Activated gamma-delta T cell (primary cell): ENCODE data around the gene HOXB5.

Source experiments
- DNase-seq: peaks from one replicate; lab custom pipeline; 2025; lab: John Stamatoyannopoulos, UW

The HOXB5 gene

GRCh38 chr17:48615963-48616716, 22.6 kb upstream of the HOXB5 start:
- DNase-seq: no peak

DNA sequence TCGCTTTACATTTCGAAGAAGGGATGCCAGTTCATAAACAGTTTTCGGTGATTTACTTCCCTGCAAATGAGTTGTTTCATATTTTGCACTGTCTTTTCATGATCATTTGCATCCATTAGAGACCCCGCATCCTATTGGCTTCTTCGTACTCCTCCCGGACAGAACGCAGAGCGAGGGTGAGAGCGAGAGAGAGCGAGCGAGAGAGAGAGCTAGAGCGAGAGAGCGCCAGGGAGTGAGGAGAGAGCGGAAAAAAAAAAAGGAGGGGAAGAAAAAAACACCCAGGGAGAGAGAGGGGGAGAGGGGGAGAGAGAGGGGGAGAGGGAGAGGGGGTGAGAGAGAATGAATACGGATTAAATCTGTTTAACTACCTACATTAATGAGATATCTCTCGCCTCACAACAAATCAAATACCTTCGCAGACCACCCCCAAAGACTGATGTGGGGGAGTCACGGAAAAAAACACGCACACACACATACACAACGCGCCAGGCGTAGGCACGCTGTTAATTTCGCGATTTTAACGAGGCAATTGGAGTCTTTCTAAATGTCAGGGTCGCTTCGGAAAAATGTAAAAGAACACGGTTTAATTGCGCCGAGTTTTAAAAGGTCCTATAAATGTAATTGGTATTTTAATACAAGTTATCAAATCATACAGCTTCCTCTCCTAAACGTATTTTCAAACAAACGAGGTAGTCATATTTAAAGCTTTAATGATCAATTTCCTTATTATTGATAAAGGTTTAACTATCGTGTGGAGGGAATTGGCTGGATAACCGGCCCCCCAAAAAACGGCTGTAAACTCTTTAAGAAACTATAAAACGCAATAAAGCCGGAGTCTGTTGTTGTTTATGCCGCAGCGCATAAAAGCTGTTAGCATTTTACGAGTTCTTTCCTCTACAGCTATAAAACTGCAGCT, 21.7 kb upstream of the HOXB5 start, which contains the start of gene HOXB8:
HOXB8 (minus strand) TSS at position 246 of the 916 bp plus-strand sequence. CDS start 588 bp downstream, outside the sequence.
- DNase-seq: no peak

- DNase-seq: no peak
Observed at GRCh38 chr17:48613862-48614694, 20.5 kb upstream of the HOXB5 start.

- no peak for DNase-seq
Observed at GRCh38 chr17:48612854-48613691, 19.5 kb upstream of the HOXB5 start.

DNA sequence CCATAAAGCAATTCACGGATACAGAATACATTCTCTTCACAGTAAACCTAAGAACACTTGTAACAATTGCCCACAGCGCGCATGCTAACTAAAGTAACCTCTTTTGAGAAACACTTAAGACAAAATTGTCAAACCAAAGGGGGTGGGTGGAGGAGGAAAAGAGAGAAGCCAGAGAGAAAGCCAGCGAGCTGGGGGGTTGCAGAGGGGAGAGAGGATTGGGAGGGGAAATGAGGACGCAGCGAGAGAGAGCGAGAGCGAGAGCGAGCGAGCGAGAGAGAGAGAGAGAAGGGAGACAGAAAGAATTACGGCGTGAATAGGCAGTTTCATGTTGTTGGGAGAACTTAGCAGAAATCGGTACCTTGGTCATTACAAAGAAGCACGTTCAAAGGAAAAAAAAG, 18.9 kb upstream of the HOXB5 start:
- DNase-seq: no peak

- DNase-seq: no peak
Observed at GRCh38 chr17:48611681-48612455, 18.3 kb upstream of the HOXB5 start.

- DNase-seq: no peak
Observed at GRCh38 chr17:48611213-48611612, 17.6 kb upstream of the HOXB5 start.

DNA sequence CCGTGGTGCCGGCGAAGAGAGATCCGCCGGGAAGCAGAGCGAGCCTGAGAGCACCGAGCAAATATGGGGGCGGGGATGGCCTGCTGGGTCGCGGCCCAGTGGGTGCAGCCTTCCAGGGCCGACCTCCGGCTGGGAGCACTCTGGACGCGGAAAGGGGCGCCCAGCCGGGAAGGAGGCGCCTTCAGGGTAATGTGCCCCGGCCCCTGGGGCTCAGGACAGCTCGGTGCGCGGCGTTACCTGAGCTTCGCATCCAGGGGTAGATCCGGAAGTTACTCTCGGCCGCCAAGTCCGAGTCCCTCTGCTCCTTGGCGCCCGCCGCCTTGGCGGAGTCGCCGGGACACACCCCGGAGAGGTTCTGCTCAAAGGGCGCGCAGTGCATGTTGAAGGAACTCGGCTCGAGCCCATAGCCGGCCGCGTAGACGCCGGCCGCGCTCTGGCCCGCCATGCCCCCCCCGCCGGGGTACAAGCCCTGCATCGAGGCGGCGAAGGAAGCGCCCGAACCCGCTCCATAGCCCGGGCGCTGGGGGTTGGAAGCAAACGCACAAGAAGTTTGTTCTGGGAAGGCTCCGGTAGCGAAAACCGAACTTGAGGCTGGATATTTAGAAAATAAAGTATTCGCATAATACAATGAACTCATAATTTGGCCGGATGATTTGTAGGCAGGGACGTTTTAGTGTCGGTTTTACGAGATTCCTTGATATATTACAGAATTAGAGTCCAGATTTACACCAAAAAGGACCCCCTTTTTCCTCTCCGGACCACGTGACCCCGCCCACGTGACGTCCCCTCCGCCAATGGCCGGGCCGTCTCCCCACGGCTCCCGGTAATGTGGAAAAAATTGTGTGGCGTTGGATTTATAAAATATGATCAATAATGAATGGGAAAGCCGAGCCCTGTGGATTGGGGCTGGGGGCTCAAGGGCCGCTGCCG, 17.0 kb upstream of the HOXB5 start, which contains the start of gene HOXB7:
HOXB7 (minus strand) TSS at position 736 of the 930 bp plus-strand sequence; CDS start at position 637, 99 bp downstream.
- peak; percentile 54 for DNase-seq

- DNase-seq: no peak
Observed at GRCh38 chr17:48609759-48610281, 16.2 kb upstream of the HOXB5 start.

GRCh38 chr17:48609033-48609432, 15.5 kb upstream of the HOXB5 start:
- no peak for DNase-seq

DNA sequence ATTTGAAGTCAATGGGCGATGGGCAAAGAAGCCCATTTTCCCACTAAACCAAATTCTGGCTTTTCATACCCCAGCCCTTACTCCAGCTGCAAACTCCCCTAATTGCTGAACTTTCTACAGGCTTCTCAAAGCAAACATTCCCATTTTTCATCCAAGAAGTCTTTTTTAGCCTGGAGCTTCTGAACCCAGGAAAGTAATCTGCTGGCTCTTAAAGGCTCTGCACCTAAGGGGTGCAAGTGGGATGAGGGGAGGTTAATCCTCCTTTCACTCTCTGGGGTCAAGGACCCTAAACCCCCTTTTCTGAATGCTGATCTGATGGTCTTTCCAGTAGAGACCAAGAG, 14.9 kb upstream of the HOXB5 start:
- no peak for DNase-seq

DNA sequence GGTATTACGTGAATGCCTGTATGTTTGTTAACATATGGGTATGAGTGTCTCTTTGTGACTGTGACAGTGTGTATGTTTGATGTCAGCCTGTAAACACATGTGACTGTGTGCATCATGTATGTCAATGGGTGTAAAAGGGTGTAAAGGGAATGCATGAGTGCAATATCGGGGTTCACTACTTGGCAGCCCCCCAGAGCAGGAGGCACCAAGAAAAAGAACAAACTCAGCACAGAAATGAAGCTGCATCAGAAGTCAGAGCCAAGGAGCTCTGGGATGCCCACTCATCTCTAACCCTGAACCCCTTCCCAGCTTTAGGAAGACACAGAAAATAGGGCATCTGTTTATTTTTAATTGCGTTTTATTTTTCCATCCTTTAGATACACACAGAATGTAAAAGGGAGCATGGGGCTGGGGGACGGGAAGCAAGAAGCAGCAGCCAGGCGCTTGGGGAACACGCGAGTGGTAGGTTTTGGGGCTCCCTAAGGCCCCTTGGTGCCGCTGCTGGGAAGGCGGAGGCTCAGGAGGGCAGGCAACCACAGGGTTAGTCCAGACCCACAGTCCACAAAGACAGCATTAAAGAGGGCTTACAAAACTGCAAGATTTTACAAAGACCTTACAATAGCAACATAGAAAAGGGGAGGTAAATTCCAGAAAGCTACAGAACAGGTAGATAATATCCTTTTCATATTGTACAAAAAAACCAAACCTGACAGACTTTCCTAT, 13.5 kb upstream of the HOXB5 start:
- no peak for DNase-seq

DNA sequence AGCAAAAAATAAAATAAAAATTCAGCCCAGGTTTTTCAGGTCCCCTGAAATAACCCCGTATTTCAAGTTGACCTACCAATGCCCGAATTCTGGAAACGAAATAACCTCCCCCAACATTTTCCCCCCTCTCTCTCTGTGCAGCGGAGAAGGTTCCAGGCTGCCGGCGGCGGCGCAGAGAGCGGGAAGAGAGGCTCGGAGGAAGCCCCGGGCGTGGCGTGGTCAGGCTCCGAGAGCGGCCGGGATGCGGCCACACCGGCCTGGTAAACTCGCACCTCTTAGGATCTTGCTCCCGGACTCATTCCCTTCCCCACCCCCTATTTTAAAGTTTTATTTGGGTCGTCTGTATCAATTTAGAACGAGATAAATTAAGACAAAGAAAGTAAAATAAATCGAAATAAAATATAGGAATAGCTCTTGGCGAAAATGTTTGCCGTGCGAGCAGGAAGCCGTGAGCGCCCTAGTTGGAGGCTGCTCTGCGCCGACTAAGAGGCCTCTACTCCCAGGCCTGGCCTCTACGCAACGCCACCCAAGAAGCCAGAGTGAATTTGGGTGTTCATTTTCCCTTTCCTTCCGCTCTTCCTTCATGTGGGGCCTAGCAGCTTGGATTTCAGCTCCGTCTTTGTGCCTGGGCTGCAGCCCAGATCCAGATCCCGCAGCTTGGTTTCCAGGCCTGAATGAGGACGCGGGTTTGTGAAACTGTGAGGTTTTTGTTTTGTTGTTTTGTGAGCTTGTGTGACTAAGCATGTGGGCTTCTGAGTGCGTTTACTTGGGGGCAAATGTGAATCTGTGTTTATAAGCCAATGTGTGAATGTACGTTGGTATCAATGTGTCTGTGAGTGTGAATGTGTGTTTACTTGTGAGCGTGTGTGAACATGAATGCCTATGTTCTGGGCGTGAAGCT, 12.7 kb upstream of the HOXB5 start:
- no peak for DNase-seq

DNA sequence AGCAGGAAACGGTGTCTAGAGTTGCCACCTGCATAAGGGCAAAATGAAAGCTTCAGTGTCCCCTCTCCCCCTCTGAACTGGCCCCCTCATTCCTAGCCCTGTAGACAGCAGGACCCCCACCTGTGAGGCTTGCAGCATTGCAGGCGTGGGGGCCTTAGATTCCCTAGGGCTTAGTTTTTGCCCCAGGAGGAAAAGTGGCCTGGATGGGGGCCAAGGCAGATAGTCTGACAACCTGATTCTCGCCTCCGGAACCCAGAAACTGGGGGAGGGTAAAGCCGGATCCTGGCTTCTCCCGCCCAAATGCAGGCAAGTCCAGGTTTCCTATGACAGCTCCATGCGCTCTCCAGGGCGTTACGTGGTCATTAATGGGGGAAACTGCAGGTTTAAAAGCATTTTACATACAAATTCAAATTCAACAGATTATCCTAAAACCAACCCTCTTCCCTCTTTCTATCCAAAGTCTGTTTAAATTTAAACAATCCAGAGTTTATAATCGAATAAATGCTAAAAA, 11.9 kb upstream of the HOXB5 start:
- no peak for DNase-seq

DNA sequence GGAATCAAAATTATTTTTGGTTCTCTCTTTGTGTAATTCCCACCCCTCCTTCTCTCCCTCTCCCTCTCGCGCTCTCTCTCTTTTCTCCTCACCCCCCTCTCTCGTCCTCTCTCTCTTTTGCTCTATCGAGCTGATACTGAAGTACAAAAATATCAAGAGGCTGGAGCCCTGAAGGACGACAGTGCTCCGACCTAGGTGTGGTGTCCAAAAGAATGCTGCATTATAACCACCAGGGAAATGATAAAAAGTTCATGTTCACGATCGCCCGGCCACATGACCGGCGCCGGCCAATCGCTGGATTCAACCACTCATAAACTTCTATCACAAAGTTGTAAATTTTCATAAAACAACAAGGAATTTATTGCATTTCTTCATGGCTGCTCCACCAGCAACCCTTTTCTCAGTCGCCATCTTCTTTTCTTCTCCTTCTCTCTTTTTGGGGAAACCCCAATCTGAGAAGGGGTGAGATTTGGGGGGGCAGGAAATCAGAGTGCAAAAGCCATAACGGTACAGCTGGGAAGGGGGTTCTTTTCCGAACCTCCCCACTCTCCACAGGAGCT, 11.3 kb upstream of the HOXB5 start, which contains the start of gene HOXB6:
HOXB6 (minus strand) TSS at position 217 of the 560 bp plus-strand sequence. CDS start 6,836 bp downstream, outside the sequence.
- DNase-seq: no peak
